Ovary (tissue), 3 donors: Measurements from ENCODE around the gene ISOC1.

ENCODE experiments used
- CTCF ChIP-seq, 3 donors: fragments of 450-650 bp in 2 of 3; fragments of 200-600 bp in 1 of 3; IDR thresholded peaks; one replicate each; pipeline versions ENCODE4 v1.5.1 to v1.8.0; 2016 to 2022; ENCODE audit warnings: antibody characterized with exemption in 3 of 3, mild to moderate bottlenecking in 1 of 3
- POLR2A ChIP-seq: fragments of 450-650 bp; IDR thresholded peaks from one replicate; pipeline ENCODE4 v1.6.1; 2017; ENCODE audit warnings: antibody characterized with exemption, mild to moderate bottlenecking, moderate library complexity
- donor health status: DM: no; HTN: no; CAD: no.

GRCh38 chr5:129046151-129046550 is 48.4 kb upstream of the ISOC1 start:
- no peak for TF ChIP-seq CTCF (IDR thresholded peaks at IDR 0.05)
- TF ChIP-seq POLR2A, result no peak
